GM12874 (cell line): Measurements from ENCODE around the gene EIF2S1.

Experiments used
- TF ChIP-seq, protein P1 (sequence below): IDR thresholded peaks from 2 replicates; pipeline ENCODE4 v1.5.1; 2011; ENCODE audit warnings: low read depth, mild to moderate bottlenecking, control low read depth, low read length, moderate library complexity; ENCODE audit not compliant: insufficient read depth

Gene EIF2S1

DNA sequence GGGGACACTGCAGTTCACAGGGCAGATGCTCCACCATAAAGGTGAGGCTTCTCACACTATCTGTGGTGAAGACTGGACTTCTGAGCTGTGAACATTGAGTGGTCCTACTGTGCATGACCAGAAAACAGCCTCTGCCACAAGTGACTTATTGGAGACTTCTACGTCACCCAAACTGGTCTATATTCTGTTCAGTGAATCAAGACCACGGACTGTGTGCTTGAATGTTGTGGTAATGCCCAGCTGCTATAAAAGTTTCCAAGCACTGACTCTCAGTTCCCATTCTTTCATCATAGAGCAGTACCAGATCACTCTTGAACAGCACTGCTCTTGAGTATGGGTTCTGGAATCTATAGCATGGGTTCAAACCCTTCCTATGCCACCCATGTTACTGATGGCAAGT lies 56.7 kb downstream of the EIF2S1 start:
- TF ChIP-seq, protein P1, sequence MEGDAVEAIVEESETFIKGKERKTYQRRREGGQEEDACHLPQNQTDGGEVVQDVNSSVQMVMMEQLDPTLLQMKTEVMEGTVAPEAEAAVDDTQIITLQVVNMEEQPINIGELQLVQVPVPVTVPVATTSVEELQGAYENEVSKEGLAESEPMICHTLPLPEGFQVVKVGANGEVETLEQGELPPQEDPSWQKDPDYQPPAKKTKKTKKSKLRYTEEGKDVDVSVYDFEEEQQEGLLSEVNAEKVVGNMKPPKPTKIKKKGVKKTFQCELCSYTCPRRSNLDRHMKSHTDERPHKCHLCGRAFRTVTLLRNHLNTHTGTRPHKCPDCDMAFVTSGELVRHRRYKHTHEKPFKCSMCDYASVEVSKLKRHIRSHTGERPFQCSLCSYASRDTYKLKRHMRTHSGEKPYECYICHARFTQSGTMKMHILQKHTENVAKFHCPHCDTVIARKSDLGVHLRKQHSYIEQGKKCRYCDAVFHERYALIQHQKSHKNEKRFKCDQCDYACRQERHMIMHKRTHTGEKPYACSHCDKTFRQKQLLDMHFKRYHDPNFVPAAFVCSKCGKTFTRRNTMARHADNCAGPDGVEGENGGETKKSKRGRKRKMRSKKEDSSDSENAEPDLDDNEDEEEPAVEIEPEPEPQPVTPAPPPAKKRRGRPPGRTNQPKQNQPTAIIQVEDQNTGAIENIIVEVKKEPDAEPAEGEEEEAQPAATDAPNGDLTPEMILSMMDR: no peak

DNA sequence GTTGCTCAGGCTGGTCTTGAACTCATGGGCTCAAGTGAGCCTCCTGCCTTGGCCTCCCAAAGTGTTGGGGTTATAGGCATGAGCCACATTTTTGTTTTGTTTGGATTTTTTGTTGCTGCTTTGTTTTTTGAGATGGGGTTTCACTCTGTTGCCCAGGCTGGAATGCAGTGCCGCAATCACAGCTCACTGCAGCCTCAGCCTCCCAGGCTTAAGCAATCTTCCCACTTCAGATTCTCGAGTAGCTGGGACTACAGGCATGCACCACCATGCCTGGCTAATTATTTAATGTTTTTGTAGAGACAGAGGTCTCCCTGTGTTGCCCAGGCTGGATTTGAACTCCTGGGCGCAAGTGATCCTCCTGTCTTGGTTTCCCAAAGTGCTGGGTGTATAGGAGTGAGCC lies 57.5 kb downstream of the EIF2S1 start:
- TF ChIP-seq, protein P1: no peak

DNA sequence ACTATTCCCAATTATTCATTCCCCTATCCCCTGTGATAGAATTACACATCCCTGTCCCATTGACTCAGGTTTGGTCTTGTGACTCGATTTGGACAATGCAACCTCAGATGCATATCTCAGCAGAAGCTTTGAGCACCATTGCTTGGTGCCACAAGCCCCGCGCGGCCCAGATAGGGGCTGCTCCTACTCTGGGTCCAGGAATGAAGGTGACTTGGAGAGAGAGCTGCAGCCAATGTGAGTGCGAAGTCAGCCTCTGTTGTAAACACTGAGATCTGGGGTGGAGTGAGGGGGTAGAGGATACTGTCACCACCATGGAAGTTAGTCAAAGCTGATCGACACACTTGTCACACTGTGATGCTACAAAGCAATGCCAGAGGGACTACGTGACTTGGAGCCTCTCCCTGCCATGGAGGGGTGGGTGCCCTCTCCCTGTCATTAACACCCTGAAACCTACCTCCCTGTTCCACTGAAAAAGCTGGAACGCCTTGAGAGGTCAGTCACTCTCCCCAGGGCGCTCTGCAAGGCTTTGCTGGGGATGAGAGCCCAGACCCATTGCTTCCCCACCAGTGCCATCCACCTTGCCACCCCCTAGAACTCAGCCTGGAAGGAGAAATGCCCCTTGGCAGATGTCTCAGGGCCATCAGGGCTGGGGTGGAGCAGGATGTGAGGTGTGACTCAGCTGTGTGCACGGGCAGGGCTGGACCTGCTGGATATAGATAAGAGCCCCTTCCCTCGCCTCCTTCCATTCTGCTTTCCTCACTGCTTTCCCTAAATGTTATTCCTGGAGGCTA lies 58.5 kb downstream of the EIF2S1 start:
- TF ChIP-seq, protein P1: no peak

DNA sequence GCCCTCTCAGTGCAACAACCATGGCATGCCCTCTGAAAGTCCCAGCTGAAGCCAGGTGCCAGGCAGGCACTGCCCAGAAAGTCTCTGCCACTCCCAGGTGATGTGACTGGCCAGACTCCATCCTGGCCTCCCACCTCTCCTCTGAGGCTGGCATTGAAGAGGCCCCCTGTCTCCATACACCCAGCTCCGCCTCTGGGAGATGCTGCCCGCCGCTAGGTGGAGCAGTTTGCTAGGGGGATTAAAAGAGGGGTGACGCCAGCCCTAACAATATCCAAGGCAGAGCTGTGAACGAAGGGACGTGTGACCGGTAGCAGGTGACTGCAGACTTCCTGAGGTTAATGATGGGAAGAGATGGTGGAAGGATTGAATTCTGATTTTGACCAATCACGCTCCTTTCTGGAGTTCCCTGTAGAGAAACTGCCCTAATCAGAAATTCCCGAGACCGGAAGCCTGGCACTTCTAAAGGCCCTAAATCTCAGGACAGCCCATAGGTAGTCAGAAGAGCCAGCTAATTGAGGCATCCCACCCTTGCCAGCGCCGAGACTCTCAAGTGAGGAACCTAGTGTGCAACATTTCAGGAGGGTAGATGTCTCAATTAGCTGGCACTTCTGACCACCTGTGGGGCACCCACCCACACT lies 60.1 kb downstream of the EIF2S1 start:
- TF ChIP-seq, protein P1: peak; percentile 67

DNA sequence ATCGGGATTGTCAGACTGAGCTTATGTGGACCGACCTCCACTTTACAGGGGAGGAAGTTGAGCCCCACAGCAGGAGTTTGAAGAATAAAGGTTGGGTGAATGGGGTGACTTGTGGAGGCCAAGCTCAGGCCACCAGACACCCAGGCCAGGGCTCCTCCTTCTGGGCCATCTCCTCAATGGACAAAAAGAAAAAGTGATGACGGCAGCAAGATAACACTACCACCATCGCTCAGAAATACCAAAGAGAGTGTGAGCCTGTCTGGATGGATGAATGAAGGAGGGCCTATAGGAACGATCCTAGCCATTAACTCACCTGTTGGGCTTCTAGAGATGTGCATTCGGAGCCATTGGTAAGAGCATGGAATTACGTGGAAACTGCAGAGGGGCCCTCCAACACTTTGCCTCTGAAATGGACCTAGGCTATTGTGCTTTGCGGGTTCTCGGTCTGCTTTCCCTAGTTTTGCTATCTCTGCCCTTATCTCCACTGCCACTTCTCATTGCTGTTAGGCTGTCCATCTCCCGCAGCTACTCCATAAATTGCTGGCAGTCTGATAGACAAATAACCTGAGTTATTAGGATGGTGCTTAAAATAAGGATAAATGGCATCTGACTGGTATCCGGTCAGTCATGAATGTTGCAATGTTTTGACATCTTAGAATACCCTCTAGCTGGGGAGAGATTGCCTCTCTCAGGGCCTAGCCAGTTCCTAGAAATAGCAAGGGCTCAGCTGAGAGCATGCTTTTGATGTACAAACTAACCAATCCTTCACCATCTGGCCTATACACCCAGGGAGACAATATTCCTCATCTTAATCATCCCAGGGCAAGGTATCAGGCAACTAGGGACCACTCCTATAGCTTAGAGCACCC lies 61.5 kb downstream of the EIF2S1 start:
- TF ChIP-seq, protein P1: no peak

DNA sequence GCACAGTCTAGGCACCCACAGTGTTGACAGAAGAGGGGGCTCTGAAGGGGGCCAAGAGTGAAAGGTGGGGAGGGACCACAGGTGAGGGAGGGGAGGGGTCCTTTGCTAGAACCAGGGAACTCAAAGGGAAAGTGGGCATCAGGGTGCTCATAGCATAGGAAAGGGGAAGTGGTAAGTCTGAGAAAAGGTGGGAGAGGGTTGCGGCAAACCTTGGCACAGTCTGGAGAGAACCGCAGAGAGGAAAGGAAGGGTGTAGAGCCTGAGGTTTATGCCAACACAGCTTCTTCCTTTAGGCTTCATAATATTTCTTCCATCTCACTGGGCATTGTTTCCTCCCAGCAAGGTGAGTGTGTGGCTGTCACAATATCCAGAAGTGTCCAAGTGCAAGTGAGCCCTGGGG lies 63.3 kb downstream of the EIF2S1 start:
- TF ChIP-seq, protein P1: no peak

DNA sequence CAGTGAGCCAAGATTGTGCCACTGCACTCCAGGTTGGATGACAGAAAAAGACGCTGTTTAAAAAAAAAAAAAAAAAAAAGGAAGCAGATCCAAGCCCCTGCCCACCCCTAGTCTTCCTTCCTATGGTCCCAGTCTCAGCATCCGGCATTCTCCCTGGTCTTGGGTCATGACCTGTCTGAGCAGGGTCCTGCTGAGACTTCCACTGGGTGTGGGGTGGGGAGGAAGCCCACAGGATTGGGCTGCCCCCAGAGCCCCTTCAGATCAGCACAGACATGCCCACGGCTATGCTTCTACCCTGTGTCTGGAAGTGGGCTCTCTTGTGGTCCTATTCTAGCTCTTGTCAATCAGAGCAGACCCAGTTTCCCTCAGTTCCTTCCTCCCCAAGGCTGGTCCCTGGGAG lies 64.4 kb downstream of the EIF2S1 start:
- TF ChIP-seq, protein P1: no peak
